PC-9 (cell line): ENCODE data around the gene CTNNA3. TPM values are rescaled to one million over a fixed set of nuclear protein-coding genes. Genes with fewer than 3 reads are reported as not detected.

ENCODE experiments used
- BruUV-seq: library from RNA; stranded (reverse); fragments of 400-500 nt; replicated peaks from 2 replicates; lab custom pipeline; 2021; lab: Mats Ljungman, UMichigan
- CTCF ChIA-PET: fragments of 300-600 bp; sonication (Branson Sonifier 250); formaldehyde crosslinking; loops from one replicate; lab custom pipeline; 2022; ENCODE audit warnings: antibody characterized with exemption; lab: Charles Lee
- POLR2A ChIA-PET: fragments of 300-600 bp; sonication (Branson Sonifier 250); formaldehyde crosslinking; loops from one replicate; lab custom pipeline; 2022; ENCODE audit warnings: antibody characterized with exemption; ENCODE audit not compliant: unreplicated experiment; lab: Charles Lee
- DNase-seq, 2 experiments: peaks; one replicate each; pipeline versions ENCODE4 v3.0.0 to v3.0.0-alpha.2; 2015 to 2022; ENCODE audit warnings: mixed read lengths in 1 of 2
- H2AFZ ChIP-seq: fragments of 200-600 bp; sonication (generic); 2 replicates; pipeline ENCODE4 v1.8.1; 2017; ENCODE audit warnings: antibody characterized with exemption
- H3F3A ChIP-seq: fragments of 200-600 bp; sonication (generic); 2 replicates; pipeline ENCODE4 v1.8.1; 2017; ENCODE audit warnings: antibody characterized with exemption, mild to moderate bottlenecking, low read depth; ENCODE audit not compliant: insufficient read depth
- H3K27ac ChIP-seq: fragments of 200-600 bp; sonication (generic); 2 replicates; pipeline ENCODE4 v1.6.1; 2016; ENCODE audit warnings: mixed run types
- H3K27me3 ChIP-seq: fragments of 200-600 bp; sonication (generic); 2 replicates; pipeline ENCODE4 v1.6.1; 2016; ENCODE audit warnings: low read depth, mixed run types; ENCODE audit not compliant: insufficient read depth
- H3K36me3 ChIP-seq: fragments of 200-600 bp; sonication (generic); 2 replicates; pipeline ENCODE4 v1.6.1; 2016; ENCODE audit warnings: low read depth, mixed run types
- H3K4me1 ChIP-seq: fragments of 200-600 bp; sonication (generic); replicated peaks from 2 replicates; pipeline ENCODE4 v1.6.1; 2016; ENCODE audit warnings: mixed run types; ENCODE audit not compliant: insufficient read depth
- H3K4me2 ChIP-seq: fragments of 200-600 bp; sonication (generic); 2 replicates; pipeline ENCODE4 v1.6.1; 2017; ENCODE audit warnings: mixed run types
- H3K4me3 ChIP-seq: fragments of 200-600 bp; sonication (generic); 2 replicates; pipeline ENCODE4 v1.6.1; 2016; ENCODE audit warnings: mixed run types
- H3K79me2 ChIP-seq: fragments of 200-600 bp; sonication (generic); 2 replicates; pipeline ENCODE4 v1.6.1; 2017; ENCODE audit warnings: low read depth, mixed run types
- H3K9me2 ChIP-seq: fragments of 200-600 bp; sonication (generic); 2 replicates; pipeline ENCODE4 v1.8.1; 2017; ENCODE audit warnings: mild to moderate bottlenecking; ENCODE audit not compliant: insufficient read depth
- H3K9me3 ChIP-seq: fragments of 200-600 bp; sonication (generic); 2 replicates; pipeline ENCODE4 v1.8.1; 2016; ENCODE audit warnings: low read depth; ENCODE audit not compliant: insufficient read depth
- H4K20me1 ChIP-seq: fragments of 200-600 bp; sonication (generic); 2 replicates; pipeline ENCODE4 v1.8.1; 2017; ENCODE audit not compliant: insufficient read depth
- EZH2 ChIP-seq: fragments of 200-600 bp; sonication (generic); IDR thresholded peaks from 2 replicates; pipeline ENCODE4 v1.8.0; 2017; ENCODE audit warnings: antibody characterized with exemption, low read depth
- intact Hi-C: fragments of 100-400 bp; cut with micrococcal nuclease; formaldehyde crosslinking; loops from one replicate; pipeline ENCODE4 v1.10.0; 2022; ENCODE audit not compliant: unreplicated experiment
- total RNA-seq: library from RNA; stranded (reverse); gene quantifications from 2 replicates; pipeline ENCODE4 v1.2.3, GENCODE V29; 2021
- TF ChIP-seq, protein P1 (sequence below): fragments of 200-600 bp; sonication (generic); conservative IDR thresholded peaks from 2 replicates; pipeline ENCODE4 v1.6.1; 2017; ENCODE audit warnings: mixed run types, antibody characterized with exemption, mild to moderate bottlenecking, moderate library complexity

Gene CTNNA3
- total RNA-seq, 1 experiment from 2014 or later = not detected

DNA sequence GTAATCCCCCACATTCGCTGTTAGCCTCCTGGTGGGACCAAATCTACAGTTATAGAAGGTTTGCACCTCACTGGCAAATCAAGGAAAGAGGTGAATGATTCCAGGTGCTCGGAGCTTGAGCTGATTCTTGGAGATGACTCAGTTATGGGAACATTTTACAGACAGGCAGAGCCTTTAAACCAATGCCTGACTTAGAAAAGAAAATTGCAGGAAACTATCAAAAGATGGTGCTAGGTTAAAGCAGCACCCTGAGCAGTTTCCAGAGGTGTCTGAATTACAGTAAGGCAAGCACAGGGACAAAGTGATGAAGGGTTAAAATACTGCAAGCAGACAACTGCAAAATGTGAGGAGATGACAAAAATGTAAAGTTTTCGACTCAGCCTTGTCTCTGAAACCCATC is 767.2 kb downstream of the CTNNA3 start:
- Histone ChIP-seq H3K36me3 (no peaks in the 10 kb centered on the region), H4K20me1 (no peaks in the 10 kb centered on the region), H3K27me3 (no peaks in the 10 kb centered on the region; the same call in 1 of the 2 replicates), H3K27ac (no peak overlapping the region), H3K4me2 (no peak overlapping the region), H3K4me3 (no peak overlapping the region), H3K4me1 (no peaks in the 10 kb centered on the region), H3K9me2 (no peaks in the 10 kb centered on the region), H3K79me2 (no peaks in the 10 kb centered on the region), H3F3A (no peaks in the 10 kb centered on the region), H2AFZ (no peak overlapping the region), H3K9me3 (no peaks in the 10 kb centered on the region)
- no peak for DNase-seq
- no TSS peak for BruUV-seq
- CTCF ChIA-PET = no interaction called here
- intact Hi-C loops = loop anchor here (5.0 to 10.0 kb wide), 4 partner anchors 94 to 746 kb away; no protein-coding TSS in a partner anchor
- no peak for TF ChIP-seq EZH2
- TF ChIP-seq, protein P1, sequence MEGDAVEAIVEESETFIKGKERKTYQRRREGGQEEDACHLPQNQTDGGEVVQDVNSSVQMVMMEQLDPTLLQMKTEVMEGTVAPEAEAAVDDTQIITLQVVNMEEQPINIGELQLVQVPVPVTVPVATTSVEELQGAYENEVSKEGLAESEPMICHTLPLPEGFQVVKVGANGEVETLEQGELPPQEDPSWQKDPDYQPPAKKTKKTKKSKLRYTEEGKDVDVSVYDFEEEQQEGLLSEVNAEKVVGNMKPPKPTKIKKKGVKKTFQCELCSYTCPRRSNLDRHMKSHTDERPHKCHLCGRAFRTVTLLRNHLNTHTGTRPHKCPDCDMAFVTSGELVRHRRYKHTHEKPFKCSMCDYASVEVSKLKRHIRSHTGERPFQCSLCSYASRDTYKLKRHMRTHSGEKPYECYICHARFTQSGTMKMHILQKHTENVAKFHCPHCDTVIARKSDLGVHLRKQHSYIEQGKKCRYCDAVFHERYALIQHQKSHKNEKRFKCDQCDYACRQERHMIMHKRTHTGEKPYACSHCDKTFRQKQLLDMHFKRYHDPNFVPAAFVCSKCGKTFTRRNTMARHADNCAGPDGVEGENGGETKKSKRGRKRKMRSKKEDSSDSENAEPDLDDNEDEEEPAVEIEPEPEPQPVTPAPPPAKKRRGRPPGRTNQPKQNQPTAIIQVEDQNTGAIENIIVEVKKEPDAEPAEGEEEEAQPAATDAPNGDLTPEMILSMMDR = no peak
- POLR2A ChIA-PET = no interaction called here

DNA sequence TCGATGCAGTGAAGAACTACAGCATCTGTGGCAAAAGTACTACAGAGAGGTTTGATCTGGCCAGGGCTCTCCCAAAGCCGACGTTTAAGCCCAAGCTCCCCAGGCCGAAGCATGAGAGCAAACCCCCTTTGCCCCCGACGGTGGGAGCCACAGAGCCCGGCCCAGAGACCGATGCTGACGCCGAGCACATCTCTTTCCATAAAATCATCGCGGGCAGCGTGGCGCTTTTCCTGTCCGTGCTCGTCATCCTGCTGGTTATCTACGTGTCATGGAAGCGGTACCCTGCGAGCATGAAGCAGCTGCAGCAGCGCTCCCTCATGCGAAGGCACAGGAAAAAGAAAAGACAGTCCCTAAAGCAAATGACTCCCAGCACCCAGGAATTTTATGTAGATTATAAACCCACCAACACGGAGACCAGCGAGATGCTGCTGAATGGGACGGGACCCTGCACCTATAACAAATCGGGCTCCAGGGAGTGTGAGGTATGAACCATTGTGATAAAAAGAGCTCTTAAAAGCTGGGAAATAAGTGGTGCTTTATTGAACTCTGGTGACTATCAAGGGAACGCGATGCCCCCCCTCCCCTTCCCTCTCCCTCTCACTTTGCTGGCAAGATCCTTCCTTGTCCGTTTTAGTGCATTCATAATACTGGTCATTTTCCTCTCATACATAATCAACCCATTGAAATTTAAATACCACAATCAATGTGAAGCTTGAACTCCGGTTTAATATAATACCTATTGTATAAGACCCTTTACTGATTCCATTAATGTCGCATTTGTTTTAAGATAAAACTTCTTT is 767.8 kb downstream of the CTNNA3 start:
- no peak for DNase-seq
- Histone ChIP-seq H3F3A (no peaks in the 10 kb centered on the region), H4K20me1 (no peaks in the 10 kb centered on the region), H2AFZ (no peak overlapping the region), H3K9me3 (no peaks in the 10 kb centered on the region), H3K27ac (no peak overlapping the region), H3K4me3 (no peak overlapping the region), H3K27me3 (no peaks in the 10 kb centered on the region; the same call in 1 of the 2 replicates), H3K79me2 (no peaks in the 10 kb centered on the region), H3K4me1 (no peaks in the 10 kb centered on the region), H3K4me2 (no peak overlapping the region), H3K36me3 (no peaks in the 10 kb centered on the region), H3K9me2 (no peaks in the 10 kb centered on the region)
- POLR2A ChIA-PET = no interaction called here
- no TSS peak for BruUV-seq
- CTCF ChIA-PET = no interaction called here
- TF ChIP-seq, protein P1 = no peak
- no peak for TF ChIP-seq EZH2
- intact Hi-C loops = loop anchor here (5.0 to 10.0 kb wide), 4 partner anchors 93 to 746 kb away; no protein-coding TSS in a partner anchor

DNA sequence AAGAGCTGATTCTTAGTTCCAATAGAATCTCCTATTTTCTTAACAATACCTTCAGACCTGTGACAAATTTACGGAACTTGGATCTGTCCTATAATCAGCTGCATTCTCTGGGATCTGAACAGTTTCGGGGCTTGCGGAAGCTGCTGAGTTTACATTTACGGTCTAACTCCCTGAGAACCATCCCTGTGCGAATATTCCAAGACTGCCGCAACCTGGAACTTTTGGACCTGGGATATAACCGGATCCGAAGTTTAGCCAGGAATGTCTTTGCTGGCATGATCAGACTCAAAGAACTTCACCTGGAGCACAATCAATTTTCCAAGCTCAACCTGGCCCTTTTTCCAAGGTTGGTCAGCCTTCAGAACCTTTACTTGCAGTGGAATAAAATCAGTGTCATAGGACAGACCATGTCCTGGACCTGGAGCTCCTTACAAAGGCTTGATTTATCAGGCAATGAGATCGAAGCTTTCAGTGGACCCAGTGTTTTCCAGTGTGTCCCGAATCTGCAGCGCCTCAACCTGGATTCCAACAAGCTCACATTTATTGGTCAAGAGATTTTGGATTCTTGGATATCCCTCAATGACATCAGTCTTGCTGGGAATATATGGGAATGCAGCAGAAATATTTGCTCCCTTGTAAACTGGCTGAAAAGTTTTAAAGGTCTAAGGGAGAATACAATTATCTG is 768.6 kb downstream of the CTNNA3 start:
- Histone ChIP-seq H3K9me2 (no peaks in the 10 kb centered on the region), H3K27ac (no peak overlapping the region), H4K20me1 (no peaks in the 10 kb centered on the region), H3K4me2 (no peak overlapping the region), H3K27me3 (no peaks in the 10 kb centered on the region; the same call in 1 of the 2 replicates), H3F3A (no peaks in the 10 kb centered on the region), H2AFZ (no peak overlapping the region), H3K4me3 (no peak overlapping the region), H3K79me2 (no peaks in the 10 kb centered on the region), H3K9me3 (no peaks in the 10 kb centered on the region), H3K36me3 (no peaks in the 10 kb centered on the region), H3K4me1 (no peaks in the 10 kb centered on the region)
- no TSS peak for BruUV-seq
- no peak for DNase-seq
- TF ChIP-seq, protein P1 = no peak
- no peak for TF ChIP-seq EZH2
- ChIA-PET CTCF (interaction anchor here (0.5 kb wide), 1 partner anchor 851 kb away, joined by 3 read pairs; no protein-coding TSS in a partner anchor), POLR2A (no interaction called here)
- intact Hi-C loops = loop anchor here (5.0 to 10.0 kb wide), 4 partner anchors 93 to 745 kb away; no protein-coding TSS in a partner anchor
